ENCODE measurements around the gene HIPK1. TPM values are rescaled to one million over a fixed set of nuclear protein-coding genes. Genes with fewer than 3 reads are reported as not detected.
"Not testable (repeated sequence)": the region's sequence is repeated elsewhere in the genome, so short reads cannot be mapped to it uniquely, and the experiment has no call there.

Gene HIPK1
- total RNA-seq, 1 donor: 23.9 TPM

DNA sequence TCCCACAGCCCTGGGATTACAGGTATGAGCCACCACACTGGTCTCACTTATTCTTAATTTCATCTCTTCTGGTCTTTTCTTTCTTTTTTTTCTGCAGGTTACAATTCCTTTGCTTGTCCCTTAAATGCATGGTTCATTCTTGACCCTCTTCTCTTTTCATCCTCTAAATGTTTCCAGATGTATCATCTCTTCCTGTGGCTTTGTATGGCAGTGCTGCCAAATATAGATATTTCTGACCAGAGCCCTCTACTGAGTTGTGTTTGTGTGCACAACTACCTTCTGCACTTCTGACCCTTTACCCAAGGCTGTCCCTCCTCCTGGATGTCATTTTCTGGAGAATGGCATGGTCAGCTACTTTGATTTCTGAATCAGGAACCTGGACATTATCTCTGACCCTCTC is 82.7 kb downstream of the HIPK1 start:
- no peaks in the 10 kb centered on the region for H3K4me1 ChIP-seq (ENCODE audit: insufficient read depth, low read length)
- no peaks in the 10 kb centered on the region for H3K79me2 ChIP-seq (ENCODE audit: insufficient read depth, low read length)
- TF ChIP-seq, protein P1, sequence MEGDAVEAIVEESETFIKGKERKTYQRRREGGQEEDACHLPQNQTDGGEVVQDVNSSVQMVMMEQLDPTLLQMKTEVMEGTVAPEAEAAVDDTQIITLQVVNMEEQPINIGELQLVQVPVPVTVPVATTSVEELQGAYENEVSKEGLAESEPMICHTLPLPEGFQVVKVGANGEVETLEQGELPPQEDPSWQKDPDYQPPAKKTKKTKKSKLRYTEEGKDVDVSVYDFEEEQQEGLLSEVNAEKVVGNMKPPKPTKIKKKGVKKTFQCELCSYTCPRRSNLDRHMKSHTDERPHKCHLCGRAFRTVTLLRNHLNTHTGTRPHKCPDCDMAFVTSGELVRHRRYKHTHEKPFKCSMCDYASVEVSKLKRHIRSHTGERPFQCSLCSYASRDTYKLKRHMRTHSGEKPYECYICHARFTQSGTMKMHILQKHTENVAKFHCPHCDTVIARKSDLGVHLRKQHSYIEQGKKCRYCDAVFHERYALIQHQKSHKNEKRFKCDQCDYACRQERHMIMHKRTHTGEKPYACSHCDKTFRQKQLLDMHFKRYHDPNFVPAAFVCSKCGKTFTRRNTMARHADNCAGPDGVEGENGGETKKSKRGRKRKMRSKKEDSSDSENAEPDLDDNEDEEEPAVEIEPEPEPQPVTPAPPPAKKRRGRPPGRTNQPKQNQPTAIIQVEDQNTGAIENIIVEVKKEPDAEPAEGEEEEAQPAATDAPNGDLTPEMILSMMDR (IDR thresholded peaks at IDR 0.05; ENCODE audit: extremely low read depth, low read depth, low read length): no peak
- no peak overlapping the region for H3K4me2 ChIP-seq (ENCODE audit: insufficient read depth, low read length)
- H3K4me3 ChIP-seq (ENCODE audit: insufficient read depth, low read length): no peak overlapping the region
- H3K27ac ChIP-seq (ENCODE audit: low read depth, low read length): no peak overlapping the region
- peak; percentile 57 for DNase-seq (ENCODE audit: insufficient read length, low spot score, missing footprints)
- H4K20me1 ChIP-seq (ENCODE audit: insufficient read depth, low read length): no peaks in the 10 kb centered on the region
- H3K27me3 ChIP-seq (ENCODE audit: insufficient read depth, low read length): peaks cover 7% of the 10 kb centered on the region
- H3K36me3 ChIP-seq (ENCODE audit: insufficient read depth, low read length): no peaks in the 10 kb centered on the region
- no peaks in the 10 kb centered on the region for H3K9me3 ChIP-seq (ENCODE audit: low read depth, low read length)
- H2AFZ ChIP-seq (ENCODE audit: low read length): no peak overlapping the region

DNA sequence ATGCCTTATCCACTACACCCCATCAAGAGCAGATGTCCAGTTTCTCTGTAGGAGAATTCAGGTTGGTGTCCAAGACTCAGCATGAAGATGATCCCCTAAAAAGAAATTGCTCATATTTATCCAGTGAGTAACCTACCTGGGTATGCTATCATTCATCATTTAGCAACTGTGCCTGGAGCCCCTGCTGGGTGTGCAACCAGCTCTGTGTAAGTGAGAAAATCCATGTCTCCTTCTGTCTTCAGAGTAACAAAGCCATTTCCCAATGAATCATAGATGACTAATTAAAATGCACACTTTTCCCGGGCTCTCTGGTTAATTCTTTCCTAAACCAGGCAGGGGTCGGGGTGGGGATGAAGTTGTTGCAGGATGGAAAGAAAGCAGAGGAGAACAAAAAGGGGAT is 86.0 kb downstream of the HIPK1 start:
- Histone ChIP-seq H3K79me2 (ENCODE audit: insufficient read depth, low read length) (no peaks in the 10 kb centered on the region), H4K20me1 (ENCODE audit: insufficient read depth, low read length) (no peaks in the 10 kb centered on the region), H3K36me3 (ENCODE audit: insufficient read depth, low read length) (no peaks in the 10 kb centered on the region), H3K27me3 (ENCODE audit: insufficient read depth, low read length) (peaks cover 2% of the 10 kb centered on the region), H3K4me3 (ENCODE audit: insufficient read depth, low read length) (no peak overlapping the region), H3K4me1 (ENCODE audit: insufficient read depth, low read length) (no peaks in the 10 kb centered on the region), H2AFZ (ENCODE audit: low read length) (no peak overlapping the region), H3K9me3 (ENCODE audit: low read depth, low read length) (no peaks in the 10 kb centered on the region), H3K4me2 (ENCODE audit: insufficient read depth, low read length) (no peak overlapping the region), H3K27ac (ENCODE audit: low read depth, low read length) (no peak overlapping the region)
- TF ChIP-seq, protein P1 (IDR thresholded peaks at IDR 0.05; ENCODE audit: extremely low read depth, low read depth, low read length): no peak
- DNase-seq (ENCODE audit: insufficient read length, low spot score, missing footprints): no peak

- not testable (repeated sequence) for H3K79me2 ChIP-seq (ENCODE audit: insufficient read depth, low read length); H3K9me3 ChIP-seq (ENCODE audit: low read depth, low read length); H3K4me1 ChIP-seq (ENCODE audit: insufficient read depth, low read length); H3K4me2 ChIP-seq (ENCODE audit: insufficient read depth, low read length); H2AFZ ChIP-seq (ENCODE audit: low read length); H3K27ac ChIP-seq (ENCODE audit: low read depth, low read length); H3K4me3 ChIP-seq (ENCODE audit: insufficient read depth, low read length); H3K27me3 ChIP-seq (ENCODE audit: insufficient read depth, low read length); H4K20me1 ChIP-seq (ENCODE audit: insufficient read depth, low read length); DNase-seq (ENCODE audit: insufficient read length, low spot score, missing footprints); H3K36me3 ChIP-seq (ENCODE audit: insufficient read depth, low read length)
These were observed 90.6 kb downstream of the HIPK1 start for GRCh38 chr1:114019724-114020123.

DNA sequence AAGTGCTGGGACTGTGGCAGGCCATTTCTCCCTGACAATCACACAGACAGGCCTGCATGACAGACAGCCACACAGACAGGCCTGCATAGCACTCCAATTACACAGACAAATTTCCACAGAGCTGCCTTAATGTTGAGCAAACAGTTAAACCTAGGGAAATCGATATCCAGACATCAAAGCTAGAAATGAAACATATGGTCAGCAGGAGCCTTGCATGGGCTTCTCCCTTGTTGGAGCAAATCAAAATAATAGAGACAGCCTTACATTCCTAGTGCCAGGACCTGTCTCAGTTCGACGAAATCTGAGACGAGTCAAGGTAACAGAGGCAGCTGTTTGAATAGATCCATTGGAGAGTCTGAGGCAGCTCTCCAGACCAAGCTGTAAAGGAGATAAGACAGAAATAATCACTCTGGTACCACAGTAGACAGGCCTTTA is 92.6 kb downstream of the HIPK1 start:
- Histone ChIP-seq H2AFZ (ENCODE audit: low read length) (no peak overlapping the region), H3K27me3 (ENCODE audit: insufficient read depth, low read length) (no peaks in the 10 kb centered on the region), H3K4me1 (ENCODE audit: insufficient read depth, low read length) (peaks cover 13% of the 10 kb centered on the region), H3K9me3 (ENCODE audit: low read depth, low read length) (no peaks in the 10 kb centered on the region), H3K79me2 (ENCODE audit: insufficient read depth, low read length) (no peaks in the 10 kb centered on the region), H3K27ac (ENCODE audit: low read depth, low read length) (no peak overlapping the region), H3K36me3 (ENCODE audit: insufficient read depth, low read length) (no peaks in the 10 kb centered on the region), H3K4me3 (ENCODE audit: insufficient read depth, low read length) (no peak overlapping the region), H4K20me1 (ENCODE audit: insufficient read depth, low read length) (no peaks in the 10 kb centered on the region), H3K4me2 (ENCODE audit: insufficient read depth, low read length) (no peak overlapping the region)
- no peak for DNase-seq (ENCODE audit: insufficient read length, low spot score, missing footprints)
- TF ChIP-seq, protein P1 (IDR thresholded peaks at IDR 0.05; ENCODE audit: extremely low read depth, low read depth, low read length): no peak
